Smooth muscle cell (in vitro differentiated cells): ENCODE data around the gene CDK19. TPM values are rescaled to one million over a fixed set of nuclear protein-coding genes. Genes with fewer than 3 reads are reported as not detected.
"Not testable (repeated sequence)": the region's sequence is repeated elsewhere in the genome, so short reads cannot be mapped to it uniquely, and the experiment has no call there.

ENCODE experiments used
- DNase-seq: peaks from one replicate; lab custom pipeline; 2025; ENCODE audit not compliant: unreplicated experiment; lab: John Stamatoyannopoulos, UW
- H2AFZ ChIP-seq: fragments of 200-600 bp; sonication (generic); 2 replicates; pipeline ENCODE4 v1.6.0; 2016; ENCODE audit warnings: antibody characterized with exemption, low read depth, mild to moderate bottlenecking
- H3F3A ChIP-seq: fragments of 200-600 bp; sonication (generic); 2 replicates; pipeline ENCODE4 v1.6.0; 2017; ENCODE audit warnings: antibody characterized with exemption, low read depth
- H3K27ac ChIP-seq: fragments of 200-600 bp; sonication (generic); 2 replicates; pipeline ENCODE4 v1.5.1; 2016; ENCODE audit warnings: low read depth, mild to moderate bottlenecking
- H3K27me3 ChIP-seq: fragments of 200-600 bp; sonication (generic); 2 replicates; pipeline ENCODE4 v1.6.1; 2016; ENCODE audit warnings: low read depth, mild to moderate bottlenecking
- H3K36me3 ChIP-seq: fragments of 200-600 bp; sonication (generic); 2 replicates; pipeline ENCODE4 v1.5.1; 2016; ENCODE audit warnings: low read depth
- H3K4me1 ChIP-seq: fragments of 200-600 bp; sonication (generic); 2 replicates; pipeline ENCODE4 v1.5.1; 2016; ENCODE audit warnings: low read depth
- H3K4me2 ChIP-seq: fragments of 200-600 bp; sonication (generic); 2 replicates; pipeline ENCODE4 v1.6.0; 2016; ENCODE audit warnings: mild to moderate bottlenecking
- H3K4me3 ChIP-seq: fragments of 200-600 bp; sonication (generic); 2 replicates; pipeline ENCODE4 v1.5.1; 2016; ENCODE audit warnings: mild to moderate bottlenecking
- H3K79me2 ChIP-seq: fragments of 200-600 bp; sonication (generic); 2 replicates; pipeline ENCODE4 v1.6.0; 2016; ENCODE audit warnings: low read depth, mild to moderate bottlenecking
- H3K9ac ChIP-seq: fragments of 200-600 bp; sonication (generic); 2 replicates; pipeline ENCODE4 v1.6.0; 2016; ENCODE audit warnings: low read depth
- H3K9me3 ChIP-seq: fragments of 200-600 bp; sonication (generic); replicated peaks from 2 replicates; pipeline ENCODE4 v1.5.1; 2016; ENCODE audit warnings: low read depth
- H4K20me1 ChIP-seq: fragments of 200-600 bp; sonication (generic); 2 replicates; pipeline ENCODE4 v1.6.0; 2016; ENCODE audit warnings: low read depth
- WGBS: methylation state at CpG from one replicate; pipeline ENCODE4 v1.1.7; 2016; ENCODE audit warnings: low lambda C conversion rate; 5-methylcytosine and 5-hydroxymethylcytosine counted together
- polyA plus RNA-seq: library from polyadenylated mRNA; unstranded; fragments of >200 nt; fragmentation: Nextera tagmentation; extraction: Ambion mirVana; gene quantifications from 2 replicates; pipeline ENCODE4 v1.2.1, GENCODE V29; 2016
- total RNA-seq: library from RNA; depleted of rRNA; stranded (reverse); fragments of >200 nt; gene quantifications from 2 replicates; pipeline ENCODE4 v1.2.3, GENCODE V29; 2014
- TF ChIP-seq, protein P1 (sequence below): fragments of 200-600 bp; sonication (generic); IDR thresholded peaks from 2 replicates; pipeline ENCODE4 v1.5.1; 2017; ENCODE audit warnings: borderline replicate concordance, mild to moderate bottlenecking, antibody characterized with exemption; ENCODE audit not compliant: insufficient read depth, poor library complexity, severe bottlenecking

Gene CDK19
- total and polyA plus RNA-seq, 2 experiments from 2014 or later = 3.7 to 14.0 TPM

DNA sequence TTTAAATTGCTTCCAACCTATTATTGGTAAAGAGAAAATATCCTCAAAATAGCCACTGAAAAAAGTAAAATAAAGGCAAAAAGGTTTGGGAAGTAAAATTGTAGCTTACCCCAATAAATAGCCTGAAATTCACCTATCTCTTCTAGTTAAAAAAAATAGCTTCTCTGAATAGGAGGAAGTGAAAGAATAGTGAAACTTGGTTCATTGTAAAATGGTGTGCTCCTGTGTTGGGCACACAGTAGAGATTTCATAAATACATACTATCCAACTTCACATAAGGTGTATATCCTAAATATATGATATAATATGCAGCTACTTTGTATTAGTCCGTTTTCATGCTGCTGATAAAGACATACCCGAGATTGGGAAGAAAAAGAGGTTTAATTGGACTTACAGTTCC is 45.3 kb downstream of the CDK19 start:
- Histone ChIP-seq H3K4me2 (no peak overlapping the region), H3K9me3 (no peaks in the 10 kb centered on the region), H4K20me1 (no peaks in the 10 kb centered on the region), H3K9ac (no peak overlapping the region), H3K4me1 (no peaks in the 10 kb centered on the region), H3K27ac (no peak overlapping the region), H2AFZ (no peak overlapping the region), H3K4me3 (no peak overlapping the region), H3K27me3 (no peaks in the 10 kb centered on the region), H3F3A (no peaks in the 10 kb centered on the region), H3K36me3 (no peaks in the 10 kb centered on the region), H3K79me2 (peaks cover 6% of the 10 kb centered on the region)
- TF ChIP-seq, protein P1, sequence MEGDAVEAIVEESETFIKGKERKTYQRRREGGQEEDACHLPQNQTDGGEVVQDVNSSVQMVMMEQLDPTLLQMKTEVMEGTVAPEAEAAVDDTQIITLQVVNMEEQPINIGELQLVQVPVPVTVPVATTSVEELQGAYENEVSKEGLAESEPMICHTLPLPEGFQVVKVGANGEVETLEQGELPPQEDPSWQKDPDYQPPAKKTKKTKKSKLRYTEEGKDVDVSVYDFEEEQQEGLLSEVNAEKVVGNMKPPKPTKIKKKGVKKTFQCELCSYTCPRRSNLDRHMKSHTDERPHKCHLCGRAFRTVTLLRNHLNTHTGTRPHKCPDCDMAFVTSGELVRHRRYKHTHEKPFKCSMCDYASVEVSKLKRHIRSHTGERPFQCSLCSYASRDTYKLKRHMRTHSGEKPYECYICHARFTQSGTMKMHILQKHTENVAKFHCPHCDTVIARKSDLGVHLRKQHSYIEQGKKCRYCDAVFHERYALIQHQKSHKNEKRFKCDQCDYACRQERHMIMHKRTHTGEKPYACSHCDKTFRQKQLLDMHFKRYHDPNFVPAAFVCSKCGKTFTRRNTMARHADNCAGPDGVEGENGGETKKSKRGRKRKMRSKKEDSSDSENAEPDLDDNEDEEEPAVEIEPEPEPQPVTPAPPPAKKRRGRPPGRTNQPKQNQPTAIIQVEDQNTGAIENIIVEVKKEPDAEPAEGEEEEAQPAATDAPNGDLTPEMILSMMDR = no peak
- WGBS = 93% methylated on average over 2 of the region's 2 CpGs
- DNase-seq = no peak

DNA sequence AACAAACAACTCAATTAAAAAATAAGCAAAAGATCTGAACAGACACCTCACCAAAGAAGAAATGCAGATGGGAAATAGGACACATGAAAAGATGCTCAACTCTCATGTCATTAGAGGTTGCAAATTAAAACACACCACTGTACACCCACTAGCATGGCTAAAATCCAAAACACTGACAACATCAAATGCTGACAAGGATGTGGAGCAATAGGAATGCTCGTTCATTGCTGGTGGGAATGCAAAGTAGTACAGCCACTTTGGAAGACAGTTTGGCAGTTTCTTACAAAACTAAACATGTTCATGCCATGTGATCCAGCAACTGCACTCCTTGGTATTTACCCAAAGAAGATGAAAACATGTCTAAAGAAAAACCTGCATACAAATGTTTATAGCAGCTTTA is 47.2 kb downstream of the CDK19 start:
- TF ChIP-seq, protein P1 = no peak
- H3K27me3 ChIP-seq = no peaks in the 10 kb centered on the region
- H2AFZ ChIP-seq = no peak overlapping the region
- no peak overlapping the region for H3K4me3 ChIP-seq
- no peak overlapping the region for H3K4me2 ChIP-seq
- peaks cover 4% of the 10 kb centered on the region for H4K20me1 ChIP-seq
- H3K9me3 ChIP-seq = no peaks in the 10 kb centered on the region
- H3K27ac ChIP-seq = no peak overlapping the region
- no peak for DNase-seq
- WGBS = 97% methylated on average over 1 of the region's 1 CpG
- H3K79me2 ChIP-seq = no peaks in the 10 kb centered on the region
- no peak overlapping the region for H3K9ac ChIP-seq
- no peaks in the 10 kb centered on the region for H3F3A ChIP-seq
- H3K36me3 ChIP-seq = no peaks in the 10 kb centered on the region
- H3K4me1 ChIP-seq = no peaks in the 10 kb centered on the region

DNA sequence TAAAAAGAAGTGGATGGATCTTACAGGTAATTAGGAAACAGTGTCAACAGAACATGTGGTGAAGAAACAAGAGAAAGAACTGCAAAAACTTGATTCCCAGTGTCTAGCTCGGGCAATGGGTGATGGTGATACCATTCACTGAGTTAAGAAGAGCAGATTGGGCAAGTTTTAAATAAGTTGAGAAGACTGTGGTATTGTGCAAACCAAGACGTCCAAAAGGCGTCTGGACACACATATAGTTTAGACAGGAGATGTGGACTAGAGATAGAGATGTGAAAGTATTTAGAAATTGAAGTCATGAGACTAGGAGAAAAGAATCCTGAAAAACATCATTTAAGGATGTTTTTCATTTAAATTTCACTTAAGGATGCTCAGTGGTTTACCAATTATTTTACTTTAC is 53.9 kb downstream of the CDK19 start:
- no peaks in the 10 kb centered on the region for H3K27me3 ChIP-seq
- H4K20me1 ChIP-seq = peaks cover 43% of the 10 kb centered on the region
- no peak for DNase-seq
- no peak overlapping the region for H3K27ac ChIP-seq
- H3K9me3 ChIP-seq = no peaks in the 10 kb centered on the region
- no peak overlapping the region for H3K4me3 ChIP-seq
- no peaks in the 10 kb centered on the region for H3F3A ChIP-seq
- no peaks in the 10 kb centered on the region for H3K79me2 ChIP-seq
- 54% methylated on average over 3 of the region's 3 CpGs for WGBS
- no peak overlapping the region for H2AFZ ChIP-seq
- H3K36me3 ChIP-seq = no peaks in the 10 kb centered on the region
- no peak overlapping the region for H3K4me2 ChIP-seq
- H3K9ac ChIP-seq = no peak overlapping the region
- TF ChIP-seq, protein P1 = no peak
- no peaks in the 10 kb centered on the region for H3K4me1 ChIP-seq

DNA sequence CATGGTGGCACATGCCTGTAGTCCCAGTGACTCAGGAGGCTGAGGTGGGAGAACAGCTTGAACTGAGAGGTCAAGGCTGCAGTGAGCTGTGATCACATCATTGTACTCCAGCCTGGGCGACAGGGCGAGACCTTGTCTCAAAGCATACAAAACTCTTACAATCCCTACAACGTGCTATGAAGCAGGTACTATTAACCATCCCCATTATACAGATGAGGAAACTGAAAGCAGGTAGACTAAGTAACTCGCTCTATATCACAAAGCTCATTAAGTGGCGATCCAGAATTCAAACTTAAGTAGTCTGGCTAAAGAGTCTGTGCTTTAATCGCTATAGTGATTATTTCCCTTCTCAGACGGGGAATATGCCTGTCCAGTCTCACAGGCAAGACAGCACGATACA is 54.7 kb downstream of the CDK19 start:
- H3K27ac ChIP-seq = no peak overlapping the region
- H3K4me1 ChIP-seq = no peaks in the 10 kb centered on the region
- H3K9me3 ChIP-seq = no peaks in the 10 kb centered on the region
- H4K20me1 ChIP-seq = peaks cover 43% of the 10 kb centered on the region
- DNase-seq = no peak
- no peak overlapping the region for H3K9ac ChIP-seq
- no peaks in the 10 kb centered on the region for H3K36me3 ChIP-seq
- no peaks in the 10 kb centered on the region for H3F3A ChIP-seq
- H3K79me2 ChIP-seq = no peaks in the 10 kb centered on the region
- H3K4me3 ChIP-seq = no peak overlapping the region
- H3K4me2 ChIP-seq = no peak overlapping the region
- H3K27me3 ChIP-seq = no peaks in the 10 kb centered on the region
- H2AFZ ChIP-seq = no peak overlapping the region
- TF ChIP-seq, protein P1 = no peak
- WGBS = 98% methylated on average over 8 of the region's 8 CpGs

DNA sequence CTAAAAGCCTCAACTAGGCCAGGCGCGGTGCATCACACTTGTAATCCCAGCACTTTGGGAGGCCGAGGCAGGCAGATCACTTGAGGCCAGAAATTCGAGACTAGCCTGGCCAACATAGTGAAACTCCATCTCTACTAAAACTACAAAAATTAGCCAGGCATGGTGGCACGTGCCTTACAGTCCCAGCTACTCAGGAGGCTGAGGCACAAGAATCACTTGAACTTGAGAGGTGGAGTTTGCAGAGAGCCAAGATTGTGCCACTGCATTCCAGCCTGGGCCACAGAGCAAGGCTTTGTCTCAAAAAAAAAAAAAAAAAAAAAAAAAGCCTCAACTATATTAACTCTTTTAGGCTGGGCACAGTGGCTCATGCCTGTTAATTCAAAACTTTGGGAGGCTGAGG is 55.2 kb downstream of the CDK19 start:
- not testable (repeated sequence) for H3K4me2 ChIP-seq, DNase-seq, H3K79me2 ChIP-seq, H3K27ac ChIP-seq, H3K9me3 ChIP-seq, H2AFZ ChIP-seq, H3K27me3 ChIP-seq, H3K4me1 ChIP-seq, H3K4me3 ChIP-seq, H3K9ac ChIP-seq, H3F3A ChIP-seq, H3K36me3 ChIP-seq
- H4K20me1 ChIP-seq = peaks cover 43% of the 10 kb centered on the region
- 90% methylated on average over 5 of the region's 5 CpGs for WGBS
